NCI-H524 treated with DMSO at 0.1 percent for 48 hours (cell line): Measurements from ENCODE around the gene RNASE1.
"Not testable (repeated sequence)": the region's sequence is repeated elsewhere in the genome, so short reads cannot be mapped to it uniquely, and the experiment has no call there.

Experiments used
- DNase-seq: peaks from one replicate; lab custom pipeline; 2025; lab: John Stamatoyannopoulos, UW

The RNASE1 gene

DNA sequence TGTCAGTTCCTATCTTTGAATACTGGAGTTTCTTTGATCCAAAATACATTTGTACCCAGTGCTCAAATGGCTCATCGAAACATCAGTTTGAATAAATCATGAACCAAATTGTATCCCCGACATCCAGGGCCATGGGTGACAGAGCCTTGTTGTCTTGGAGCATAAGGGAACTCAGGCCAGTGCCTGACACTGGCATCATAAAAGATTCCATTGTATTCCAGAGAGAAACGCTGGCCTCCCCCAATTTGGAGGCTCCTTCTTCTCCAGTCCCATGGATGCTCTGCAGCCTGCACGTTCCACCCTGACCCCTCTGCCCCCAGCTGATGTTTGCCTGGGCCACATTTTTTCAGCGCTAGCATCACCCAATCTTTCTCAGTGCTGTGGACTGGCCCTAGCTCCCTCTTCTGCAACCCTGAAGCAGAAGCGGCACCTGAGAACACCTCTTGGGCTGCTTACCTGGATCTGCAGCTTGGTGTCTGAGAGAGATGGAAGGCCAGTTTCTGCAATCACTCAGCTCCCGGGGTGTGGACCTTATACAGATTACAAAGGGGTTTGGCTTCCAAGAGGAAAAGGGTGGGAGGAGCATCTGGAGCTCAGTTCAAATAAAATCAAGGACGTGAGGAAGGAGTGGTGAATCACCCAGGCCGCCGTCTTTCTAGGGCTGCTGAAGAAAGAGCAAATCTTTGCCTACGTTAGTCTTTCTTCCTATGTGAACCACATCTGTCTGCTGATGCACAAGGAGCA, at the start of gene RNASE1:
TSS of gene RNASE1 (minus strand) at position 504 of the 744 bp plus-strand sequence. CDS start 776 bp downstream, outside the sequence.
- no peak for DNase-seq

DNA sequence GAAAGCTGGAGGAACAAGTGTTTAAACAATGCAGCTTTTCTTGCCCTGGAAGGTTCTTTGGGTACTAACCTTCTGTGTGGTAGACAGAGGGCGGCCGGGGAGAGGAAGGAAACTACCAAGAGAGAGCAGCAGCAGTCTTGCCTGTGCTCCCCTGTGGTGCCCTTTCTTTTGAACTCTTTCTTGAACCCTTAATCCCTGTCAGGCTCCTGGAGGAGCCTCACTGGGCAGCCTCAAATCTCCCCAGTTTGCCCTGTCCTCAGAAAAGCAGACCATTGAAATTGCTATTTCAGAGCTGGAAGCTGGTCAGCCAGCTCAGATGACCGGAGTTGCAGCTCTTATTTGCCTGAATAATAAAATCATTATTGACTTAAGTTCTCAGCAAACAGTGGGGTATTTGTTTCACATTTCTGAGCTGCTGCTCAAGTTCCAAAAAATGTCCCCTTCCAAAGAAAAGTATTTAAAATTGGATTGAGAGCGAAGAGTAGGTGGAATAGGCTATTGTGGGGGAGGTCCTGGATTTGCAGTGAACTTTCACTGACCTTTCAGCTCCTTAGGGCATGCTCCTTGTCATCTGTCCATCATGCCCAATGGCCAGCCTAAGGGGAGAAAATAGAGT, 46.4 kb upstream of the RNASE1 start:
- DNase-seq, result no peak

DNA sequence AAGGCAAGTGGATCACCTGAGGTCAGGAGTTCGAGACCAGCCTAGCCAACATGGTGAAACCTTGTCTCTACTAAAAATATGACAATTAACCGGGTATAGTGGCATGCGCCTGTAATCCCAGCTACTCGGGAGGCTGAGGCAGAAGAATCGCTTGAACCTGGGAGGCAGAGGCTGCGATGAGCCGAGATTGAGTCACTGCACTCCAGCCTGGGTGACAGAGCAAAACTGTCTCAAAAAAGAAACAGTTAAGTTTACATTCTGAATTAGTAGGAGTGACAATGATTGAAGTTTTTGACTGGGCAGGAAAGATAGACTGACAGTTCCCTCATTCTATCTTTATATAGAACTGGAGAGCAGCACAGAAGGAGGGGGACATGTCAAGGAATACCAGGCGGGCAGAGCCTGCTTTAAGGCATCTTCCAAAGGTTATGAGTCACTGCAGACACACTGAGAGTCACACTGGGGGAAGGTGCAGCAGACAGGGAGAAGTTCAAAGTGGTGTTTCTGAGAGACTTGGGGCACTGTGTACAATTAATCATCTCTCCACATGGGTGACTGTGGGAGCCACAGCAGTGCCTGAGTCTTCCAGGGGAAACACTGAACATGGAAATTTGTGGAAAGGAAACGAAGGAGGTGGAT, 45.8 kb upstream of the RNASE1 start:
- no peak for DNase-seq

DNA sequence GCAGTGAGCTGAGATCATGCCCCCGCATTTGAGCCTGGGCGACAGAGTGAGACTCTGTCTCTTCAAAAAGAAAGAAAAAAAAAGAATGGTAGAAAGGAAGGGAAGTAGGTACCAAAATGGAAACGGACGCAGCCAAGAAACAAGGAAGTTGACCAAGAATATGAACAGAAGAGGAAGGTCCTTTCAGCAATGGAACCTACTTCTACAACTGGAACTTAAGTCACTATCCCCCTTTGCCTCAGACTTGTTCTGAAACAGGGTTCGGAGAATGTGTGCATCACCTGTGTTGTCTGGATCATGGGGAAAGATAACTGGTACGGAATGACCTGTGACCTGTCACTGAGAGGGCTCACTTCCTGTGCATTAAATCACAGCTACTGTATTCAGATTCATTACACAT, 43.9 kb upstream of the RNASE1 start:
- no peak for DNase-seq

DNA sequence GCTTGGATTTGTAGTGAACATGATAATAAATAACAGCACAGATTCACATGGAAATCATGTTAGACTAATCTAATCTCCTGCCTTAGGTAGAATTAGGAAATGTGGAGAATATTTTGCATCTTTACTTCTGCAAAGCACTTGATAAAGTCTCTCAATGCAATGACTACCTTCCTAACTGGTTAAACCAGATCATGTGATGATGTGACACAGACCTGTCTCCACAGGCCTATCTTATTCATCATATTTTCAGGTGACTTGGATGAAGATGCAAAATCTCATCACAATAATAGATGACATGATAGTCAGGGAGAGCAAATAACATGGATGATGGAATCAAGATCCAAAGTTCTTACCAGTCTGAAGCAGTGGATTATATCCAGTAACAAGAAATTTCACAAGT, 38.5 kb upstream of the RNASE1 start:
- no peak for DNase-seq

DNA sequence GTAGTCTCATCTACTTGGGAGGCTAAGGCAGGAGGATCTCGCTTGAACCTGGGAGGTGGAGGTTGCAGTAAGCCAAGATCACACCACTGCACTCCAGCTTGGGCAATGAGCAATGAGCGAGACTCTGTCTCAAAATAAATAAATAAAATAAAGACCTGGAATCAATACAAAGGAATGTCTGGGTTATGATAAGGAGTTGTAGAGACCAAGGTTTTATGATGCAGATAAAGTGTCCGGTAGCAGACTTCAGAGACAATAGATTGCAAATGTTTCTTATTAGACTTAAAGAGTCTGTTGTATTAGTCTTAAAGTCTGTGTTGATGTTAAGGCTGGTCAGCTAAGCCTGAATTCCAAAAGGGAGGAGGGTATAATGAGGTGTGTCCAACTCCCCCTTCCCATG, 35.2 kb upstream of the RNASE1 start:
- no peak for DNase-seq

DNA sequence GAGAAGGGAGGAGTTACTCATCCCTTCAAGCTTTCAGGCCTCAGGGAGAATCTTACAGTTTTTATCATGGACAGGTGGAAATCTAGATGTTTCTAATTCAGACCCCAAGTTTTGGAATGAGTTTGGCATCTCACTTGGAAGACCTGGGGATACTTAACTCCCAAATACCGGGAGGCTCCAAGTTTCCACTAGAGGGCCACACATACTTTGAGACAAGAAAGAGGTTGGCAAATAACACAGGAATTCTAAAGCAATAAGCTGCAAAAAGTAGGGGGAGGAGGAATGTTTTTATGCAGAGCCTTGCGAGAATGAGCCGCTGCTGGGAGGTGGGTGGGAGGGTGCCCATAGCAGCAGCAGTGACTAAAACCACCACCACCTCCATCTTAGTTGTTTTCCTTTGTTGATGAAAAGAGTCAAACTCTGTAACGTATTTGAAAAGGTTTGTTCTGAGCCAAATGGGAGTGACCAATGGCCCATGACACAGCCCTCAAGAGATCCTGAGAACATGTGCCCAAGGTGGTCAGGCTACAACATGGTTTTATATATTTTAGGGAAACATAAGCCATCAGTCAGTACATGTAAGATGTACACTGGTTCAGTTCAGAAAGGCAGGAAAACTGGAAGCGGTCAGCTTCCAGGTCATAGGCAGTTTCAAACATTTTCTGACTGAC, 34.2 kb upstream of the RNASE1 start:
- no peak for DNase-seq

DNA sequence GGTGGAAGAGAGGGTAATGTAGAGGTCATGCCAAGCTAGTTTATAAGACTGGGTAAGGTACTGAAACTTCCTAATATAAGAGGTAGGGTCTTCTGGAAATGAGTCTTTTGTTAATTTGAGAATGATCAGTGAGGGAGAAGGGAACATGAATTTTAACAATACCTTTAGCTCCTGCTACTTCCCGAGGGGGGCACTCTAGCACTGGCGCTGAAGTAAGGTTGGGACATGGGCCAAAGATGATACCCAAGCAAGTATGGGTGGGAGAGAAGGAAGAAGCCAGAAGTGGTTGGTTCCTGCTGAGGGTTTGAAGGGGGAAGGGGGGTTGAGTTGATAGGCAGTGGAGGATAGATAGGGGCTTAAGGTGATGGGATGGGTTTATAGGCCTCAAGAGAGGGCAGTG, 32.3 kb upstream of the RNASE1 start:
- no peak for DNase-seq

DNA sequence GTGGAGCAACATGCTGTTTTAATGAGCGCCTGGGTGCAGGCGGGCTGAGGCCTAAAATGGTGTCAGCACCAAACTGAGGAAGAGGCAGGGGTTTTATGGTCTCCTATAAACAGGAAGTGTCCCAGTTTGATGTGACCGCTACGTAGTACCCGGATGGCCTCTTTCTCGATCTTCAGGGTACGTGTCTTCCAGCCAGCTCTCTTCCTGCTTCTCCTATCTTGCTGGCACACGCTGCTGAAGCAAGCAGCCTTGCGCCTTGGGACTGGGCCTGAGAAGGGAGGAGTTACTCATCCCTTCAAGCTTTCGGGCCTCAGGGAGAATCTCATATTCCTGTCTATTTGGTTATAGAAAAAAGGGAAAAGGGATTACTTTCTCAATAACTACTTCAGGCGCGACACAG, 28.2 kb upstream of the RNASE1 start:
- DNase-seq, result no peak

DNA sequence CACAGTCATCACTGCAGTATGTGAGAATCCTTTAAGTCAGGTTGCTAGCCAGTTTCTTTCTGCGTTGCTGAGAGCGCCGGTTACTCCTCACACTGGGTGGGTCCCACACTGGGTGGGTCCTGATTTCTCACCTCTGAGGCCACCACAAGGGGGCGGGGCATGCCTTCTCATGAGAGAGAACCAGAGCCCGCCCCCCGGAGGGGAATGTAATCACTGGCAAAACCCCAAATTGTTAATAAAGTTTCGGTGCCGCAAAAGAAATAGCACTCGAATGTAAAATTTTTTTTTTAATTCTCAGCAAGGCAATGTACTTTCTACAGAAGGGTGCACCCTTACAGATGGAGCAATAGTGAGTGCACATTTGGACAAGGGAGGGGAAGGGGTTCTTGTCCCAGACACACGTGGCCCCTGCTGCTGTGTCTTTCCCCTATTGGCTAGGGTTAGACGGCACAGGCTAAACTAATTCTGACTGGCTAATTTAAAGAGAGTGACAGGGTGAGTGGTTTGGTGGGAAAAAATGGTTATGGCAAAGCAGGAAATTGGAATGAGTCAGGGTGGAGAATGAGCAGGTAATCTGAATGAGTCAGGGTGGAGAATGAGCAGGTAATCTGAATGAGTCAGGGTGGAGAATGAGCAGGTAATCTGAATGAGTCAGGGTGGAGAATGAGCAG, 25.5 kb upstream of the RNASE1 start:
- DNase-seq, result not testable (repeated sequence)

DNA sequence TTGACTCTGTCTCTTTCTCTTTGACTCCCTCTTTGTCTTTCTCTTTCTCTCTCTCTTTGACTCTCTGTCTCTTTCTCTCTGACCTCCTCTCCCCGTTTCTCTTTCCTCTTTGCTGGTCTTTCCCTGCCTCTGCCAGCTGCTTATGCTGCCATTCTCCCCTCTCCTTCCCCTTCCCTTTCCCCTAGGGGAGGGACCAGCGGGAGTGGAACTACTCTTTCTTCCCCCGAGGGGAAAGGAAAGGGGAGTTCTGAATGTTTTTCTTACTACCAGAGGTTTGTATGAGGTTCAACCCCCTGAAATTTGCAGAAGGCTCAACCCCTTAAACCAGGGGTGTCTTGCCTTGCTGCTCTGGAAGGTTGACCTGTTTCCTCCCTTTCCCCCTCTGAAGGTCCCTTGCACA, 24.7 kb upstream of the RNASE1 start:
- no peak for DNase-seq

DNA sequence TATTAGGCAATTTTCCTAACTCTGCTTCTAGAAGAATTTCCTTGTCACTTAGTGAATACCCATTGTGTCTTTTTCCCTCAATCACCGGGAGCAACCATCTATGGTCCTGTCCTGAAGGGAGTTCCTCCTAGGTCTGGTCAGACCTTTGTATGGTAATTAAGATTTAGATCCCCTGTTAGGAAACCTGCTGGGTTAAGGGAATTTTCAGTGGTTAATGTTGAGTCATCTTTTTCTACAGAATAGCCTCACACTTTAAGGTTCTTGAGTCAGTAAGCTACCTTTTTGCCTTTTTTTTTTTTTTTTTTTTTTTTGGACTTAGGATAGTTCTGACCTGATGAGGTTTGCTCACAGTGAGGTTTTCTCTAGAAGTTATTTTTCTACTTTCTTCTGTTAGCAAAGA, 24.0 kb upstream of the RNASE1 start:
- DNase-seq, result not testable (repeated sequence)

DNA sequence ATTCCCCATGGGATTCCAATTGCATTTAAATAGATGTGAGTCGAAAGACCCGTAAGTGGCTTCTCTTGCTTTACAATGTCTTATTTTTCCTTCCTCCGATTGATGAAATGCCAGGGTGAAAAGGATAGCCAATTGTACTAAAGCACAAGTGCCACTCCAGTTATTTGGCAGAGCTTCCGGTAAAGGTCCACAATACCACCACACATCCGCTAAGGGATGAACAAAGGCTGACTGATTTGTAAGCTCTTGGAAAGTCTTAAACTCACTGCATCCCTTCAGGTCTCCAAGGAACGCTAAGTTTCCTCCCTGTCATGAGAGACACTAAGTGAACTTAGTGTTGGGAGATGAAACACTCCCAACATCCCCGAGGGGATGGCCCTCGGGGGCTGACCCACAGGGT, 21.2 kb upstream of the RNASE1 start:
- no peak for DNase-seq

DNA sequence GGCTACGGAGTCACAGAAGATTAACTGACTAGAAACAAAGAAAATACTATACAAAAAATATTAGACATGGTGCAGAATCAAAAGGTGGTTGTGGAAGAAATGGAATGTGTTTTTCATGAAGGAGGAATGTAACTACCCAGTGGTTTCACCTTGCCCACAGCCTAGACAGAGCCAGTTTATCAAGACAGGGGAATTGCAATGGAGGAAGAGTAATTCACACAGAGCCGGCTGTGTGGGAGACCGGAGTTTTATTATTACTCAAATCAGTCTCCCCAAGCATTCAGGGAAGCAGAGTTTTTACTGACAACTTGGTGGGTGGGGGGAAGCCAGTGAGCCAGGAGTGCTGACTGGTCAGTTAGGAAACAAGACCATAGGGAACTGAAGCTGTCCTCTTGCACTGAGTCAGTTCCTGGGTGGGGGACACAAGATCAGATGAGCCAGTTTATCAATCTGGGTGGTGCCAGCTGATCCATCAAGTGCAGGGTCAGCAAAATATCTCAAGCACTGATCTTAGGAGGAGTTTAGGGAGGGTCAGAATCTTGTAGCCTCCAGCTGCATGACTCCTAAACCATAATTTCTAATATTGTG, 19.0 kb upstream of the RNASE1 start:
- not testable (repeated sequence) for DNase-seq

DNA sequence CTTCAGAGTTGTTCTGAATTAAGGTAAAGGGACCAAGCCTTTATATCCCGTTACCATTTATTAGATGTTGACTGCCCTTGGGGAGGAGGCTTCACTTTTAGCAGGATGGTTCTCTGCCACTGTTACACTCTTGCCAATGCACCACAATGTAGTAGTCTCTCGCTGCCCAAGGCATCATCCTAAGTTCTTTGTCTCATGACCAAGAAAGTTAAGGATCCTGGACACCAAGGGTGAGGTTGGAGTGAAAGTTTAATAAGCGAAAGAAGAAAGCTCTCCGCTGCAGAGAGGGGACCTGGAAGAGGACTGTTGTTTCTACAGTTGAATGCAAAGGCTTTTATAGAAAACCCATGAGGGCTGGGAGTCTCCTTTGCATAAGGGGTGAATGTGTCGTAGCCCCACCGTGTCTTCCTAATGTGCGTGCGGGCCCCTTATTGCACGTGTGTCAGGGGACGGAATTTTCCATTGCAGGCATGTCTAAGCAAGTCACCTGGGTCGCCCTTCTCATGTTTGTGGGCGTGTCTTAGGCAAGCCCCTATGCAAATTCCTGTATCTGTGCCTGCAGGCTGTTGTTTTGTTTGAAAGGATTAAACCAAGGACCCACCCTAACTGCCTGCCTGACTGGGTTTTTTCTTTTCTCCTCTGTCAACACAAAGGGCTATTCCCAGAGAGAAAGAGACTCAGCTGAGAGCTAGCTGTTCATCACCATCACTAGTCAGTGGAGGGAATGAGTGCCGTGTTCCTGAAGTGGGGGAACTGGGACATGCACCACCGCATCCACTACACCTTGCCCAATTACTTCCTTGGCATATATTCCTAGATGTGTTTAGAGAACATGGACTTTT, 17.6 kb upstream of the RNASE1 start:
- DNase-seq, result no peak

DNA sequence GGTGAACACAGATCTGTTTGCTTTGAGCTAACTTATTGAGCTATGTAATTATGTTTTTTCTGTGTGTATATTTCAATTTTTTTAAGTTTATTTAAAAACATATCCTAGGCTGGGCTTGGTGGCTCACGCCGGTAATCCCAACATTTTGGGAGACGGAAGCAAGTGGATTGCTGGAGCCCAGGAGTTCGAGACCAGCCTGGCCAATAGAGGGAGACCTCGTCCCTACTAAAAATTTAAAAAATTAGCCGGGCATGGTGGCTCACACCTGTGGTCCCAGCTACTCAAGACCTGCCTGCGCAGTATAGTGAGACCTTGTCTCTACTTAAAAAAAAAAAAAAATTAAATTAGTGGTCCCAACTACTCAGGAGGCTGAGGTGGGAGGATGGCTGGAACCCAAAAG, 16.2 kb upstream of the RNASE1 start:
- DNase-seq, result no peak

DNA sequence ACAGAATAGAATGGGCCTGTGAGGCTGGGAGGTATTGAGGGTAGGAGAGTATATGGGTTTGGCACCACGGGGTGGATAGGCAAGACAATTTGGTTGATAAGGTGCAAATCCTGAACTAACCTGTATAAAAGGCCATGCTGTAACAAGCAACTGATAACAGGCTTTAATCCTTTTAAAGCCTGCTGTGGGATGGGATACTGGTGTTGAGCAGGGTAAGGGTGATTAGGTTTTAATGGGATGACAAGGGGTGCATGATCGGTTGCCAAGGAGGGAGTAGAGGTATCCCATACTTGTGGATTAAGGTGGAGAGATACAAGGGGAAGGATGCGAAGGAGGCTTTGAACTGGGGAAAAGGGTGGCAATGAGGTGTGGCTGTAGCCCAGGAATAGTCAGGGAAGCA, 13.3 kb upstream of the RNASE1 start:
- DNase-seq, result not testable (repeated sequence)

DNA sequence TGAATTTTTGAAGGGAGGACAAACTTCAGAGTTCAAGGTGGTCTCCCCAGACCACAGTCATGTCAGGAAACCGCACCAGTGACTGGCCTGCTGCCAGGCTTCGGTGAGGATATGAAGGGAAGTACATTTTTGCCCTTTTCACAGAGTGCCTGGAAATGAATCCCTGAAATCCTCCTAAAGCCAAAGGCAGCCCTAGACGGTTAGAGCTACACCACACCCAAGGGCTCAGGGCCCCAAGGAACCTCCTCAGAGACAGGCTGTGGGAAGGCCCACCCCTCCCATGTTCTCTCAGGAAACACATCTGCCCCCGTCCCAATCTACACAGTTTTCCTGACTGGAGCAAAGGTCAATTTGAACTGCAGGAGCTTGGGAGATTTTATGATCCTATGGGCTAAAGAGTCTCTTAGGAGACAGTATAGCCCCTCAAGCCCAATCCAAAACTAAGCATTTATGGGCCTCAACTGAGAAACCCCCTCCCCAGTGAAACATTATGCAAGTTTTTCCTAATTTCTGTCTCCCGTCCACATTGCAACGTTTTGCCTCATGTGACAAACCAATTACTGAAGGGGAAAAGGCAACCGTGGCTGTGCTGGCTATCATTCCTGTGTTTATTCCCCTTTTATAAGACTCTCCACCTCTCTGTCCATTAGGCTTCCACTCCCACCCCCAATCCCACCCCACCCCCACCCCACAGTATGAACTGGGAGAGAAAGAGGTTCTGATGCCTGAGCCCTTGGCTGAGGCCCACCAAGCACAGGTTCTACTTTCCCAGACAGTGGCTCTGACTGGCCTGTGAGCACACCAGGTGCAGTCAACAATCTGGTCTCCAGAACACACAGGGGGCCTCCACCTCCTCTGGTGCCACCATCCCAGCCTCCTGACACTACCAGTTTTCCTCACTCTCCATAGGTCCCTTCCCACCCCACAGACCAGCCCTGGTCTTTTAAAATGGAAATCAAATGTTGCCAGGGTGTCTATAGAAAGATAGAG, 9.6 kb upstream of the RNASE1 start:
- no peak for DNase-seq

DNA sequence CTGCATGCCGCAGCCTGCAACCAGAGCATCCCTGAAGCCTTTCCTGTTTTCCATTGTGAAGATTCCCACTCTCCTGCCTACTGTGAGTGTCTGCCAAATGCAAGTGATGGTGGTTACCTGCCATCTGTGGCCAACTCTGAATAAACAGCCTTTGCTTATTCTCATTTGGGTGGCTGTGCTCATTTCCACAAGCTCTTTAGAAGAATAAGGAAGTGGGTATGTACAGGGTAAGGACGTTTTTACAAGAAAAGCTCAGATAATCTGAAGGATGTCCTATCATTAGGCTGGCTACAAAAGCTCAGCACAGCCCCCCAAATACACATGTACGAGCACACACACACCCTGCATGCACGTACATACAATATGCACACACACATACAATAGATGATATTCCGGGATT, 7.3 kb upstream of the RNASE1 start:
- DNase-seq, result no peak

DNA sequence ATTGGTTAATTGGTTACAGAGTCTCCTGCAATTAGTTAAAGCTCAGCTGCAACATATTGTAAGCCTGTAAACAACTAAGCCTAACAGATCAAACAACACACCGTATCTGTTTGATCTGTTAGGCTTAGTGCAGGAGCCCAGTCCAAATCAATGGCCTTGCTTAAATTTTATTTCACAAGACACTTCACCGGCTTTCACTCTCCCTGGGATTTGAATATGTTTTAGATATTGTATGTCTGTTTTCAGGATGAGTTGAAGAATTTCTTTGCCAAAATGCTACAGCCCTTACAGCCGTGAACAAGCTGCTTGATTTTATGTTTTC, 5.5 kb upstream of the RNASE1 start:
- DNase-seq, result no peak
